ENCODE data around the gene C1orf21. TPM values are rescaled to one million over a fixed set of nuclear protein-coding genes. Genes with fewer than 3 reads are reported as not detected.

Gene C1orf21
- total RNA-seq, 1 experiment from 2014 or later: 11.8 TPM

DNA sequence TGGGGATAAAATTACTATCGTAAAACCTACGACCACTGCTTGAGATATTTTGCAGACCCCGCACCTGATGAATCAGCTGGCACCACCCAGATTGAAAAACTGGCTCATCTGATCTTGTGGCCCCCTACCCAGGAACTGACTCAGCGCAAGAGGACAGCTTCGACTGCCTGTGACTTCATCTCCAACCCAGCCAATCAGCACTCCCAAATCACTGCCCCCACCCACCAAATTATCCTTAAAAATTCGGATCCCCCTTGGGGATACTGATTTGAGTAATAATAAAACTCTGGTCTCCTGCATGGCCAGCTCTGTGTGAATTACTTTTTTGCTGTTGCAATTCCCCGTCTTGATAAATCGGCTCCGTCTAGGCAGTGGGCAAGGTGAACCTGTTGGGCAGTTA is 286.5 kb downstream of the C1orf21 start:
- Histone ChIP-seq H3K36me3 (replicated peaks; ENCODE audit: control insufficient read depth, insufficient read depth, low read length) (no peaks in the 10 kb centered on the region), H3K27me3 (ENCODE audit: control insufficient read depth, insufficient read depth, low read length) (no peaks in the 10 kb centered on the region), H3K4me3 (ENCODE audit: insufficient read depth, low read depth, low read length) (no peak overlapping the region)
- DNase-seq: no peak

DNA sequence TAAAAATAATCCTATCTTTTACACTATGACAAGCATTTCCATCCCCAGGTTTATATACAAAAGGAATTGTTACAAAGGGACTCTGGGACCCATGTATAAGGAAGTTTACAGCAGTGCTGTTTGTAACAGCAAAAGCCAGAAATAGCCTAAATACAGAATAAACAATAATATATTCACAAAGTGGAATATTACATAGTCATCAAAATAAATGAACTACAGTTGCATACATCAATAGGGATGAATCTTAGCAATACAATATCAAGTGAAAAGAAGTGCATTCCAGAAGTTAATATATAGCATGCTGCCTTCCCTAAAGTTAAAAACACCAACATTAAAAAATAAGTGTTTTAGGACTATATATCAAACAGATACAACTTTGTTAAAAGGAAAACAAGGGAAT is 290.5 kb downstream of the C1orf21 start:
- no peak overlapping the region for H3K4me3 ChIP-seq (ENCODE audit: insufficient read depth, low read depth, low read length)
- DNase-seq: no peak
- H3K36me3 ChIP-seq (replicated peaks; ENCODE audit: control insufficient read depth, insufficient read depth, low read length): no peaks in the 10 kb centered on the region
- no peaks in the 10 kb centered on the region for H3K27me3 ChIP-seq (ENCODE audit: control insufficient read depth, insufficient read depth, low read length)

Measured in H7 (cell line).